ENCODE measurements around the gene UCN3. TPM values are rescaled to one million over a fixed set of nuclear protein-coding genes. Genes with fewer than 3 reads are reported as not detected.
A peak's percentile ranks its signal among the peaks of the same experiment; 100 is the strongest.

The UCN3 gene
- total RNA-seq = not detected in 2 replicates
- polyA plus RNA-seq = not detected in 2 replicates

- WGBS (ENCODE audit: low lambda C conversion rate, missing lambda C conversion rate) = 75% methylated on average over 20 of the region's 21 CpGs
- no peaks in the 10 kb centered on the region for H3K36me3 ChIP-seq (replicated peaks; ENCODE audit: insufficient read depth, low read depth)
- H3K4me2 ChIP-seq = peak within 1 kb of the TSS; percentile 61
- no peaks in the 10 kb centered on the region for H3K9me2 ChIP-seq (replicated peaks; ENCODE audit: insufficient read depth)
- H3K27ac ChIP-seq = no peak within 1 kb of the TSS
- no peak within 1 kb of the TSS for H2AFZ ChIP-seq
- H4K20me1 ChIP-seq (ENCODE audit: insufficient read depth, poor library complexity, severe bottlenecking) = no peaks in the 10 kb centered on the region
- H3K79me2 ChIP-seq = no peaks in the 10 kb centered on the region
- no peak within 1 kb of the TSS for H3K4me3 ChIP-seq
- no peaks in the 10 kb centered on the region for H3K4me1 ChIP-seq (ENCODE audit: insufficient read depth)
- H3K27me3 ChIP-seq = no peaks in the 10 kb centered on the region
- no peaks in the 10 kb centered on the region for H3K9me3 ChIP-seq (ENCODE audit: low read depth)
- TF ChIP-seq CTCF (IDR thresholded peaks at IDR 0.05; ENCODE audit: poor library complexity) (no peak), EZH2 (IDR thresholded peaks at IDR 0.05; ENCODE audit: borderline replicate concordance) (no peak), EZH2phosphoT487 (IDR thresholded peaks at IDR 0.05; ENCODE audit: low read depth, severe bottlenecking, unreplicated experiment) (no peak)
- DNase-seq (ENCODE audit: low spot score) = no peak
Observed at GRCh38 chr10:5364890-5365338, at the start of gene UCN3. Gene UCN3, plus strand, starts transcription at chr10:5364966. Its CDS starts 8,755 bp downstream, at chr10:5373721.

- H3K27me3 ChIP-seq = no peaks in the 10 kb centered on the region
Observed at GRCh38 chr10:5317547-5318107, 47.1 kb upstream of the UCN3 start.

DNA sequence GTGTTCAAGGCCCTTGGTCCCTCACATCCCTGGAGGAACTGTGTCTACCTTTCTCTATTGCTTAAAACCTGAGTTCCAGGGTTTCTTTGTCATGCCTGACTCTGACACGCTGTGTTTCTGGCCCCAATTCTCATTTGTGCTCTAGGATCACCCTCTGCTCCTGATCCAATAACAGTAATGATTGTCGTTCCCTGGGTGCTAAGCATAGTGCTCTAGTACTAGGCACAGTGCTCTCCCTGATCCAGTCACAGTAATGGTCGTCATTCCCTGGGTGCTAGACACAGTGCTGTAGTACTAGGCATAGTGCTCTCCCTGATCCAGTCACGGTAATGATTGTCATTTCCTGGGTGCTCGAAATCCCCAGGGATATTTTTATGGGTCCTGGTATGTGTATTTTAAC, 46.6 kb upstream of the UCN3 start:
- 91% methylated on average over 5 of the region's 5 CpGs for WGBS (ENCODE audit: low lambda C conversion rate, missing lambda C conversion rate)
- H3K4me1 ChIP-seq (ENCODE audit: insufficient read depth) = no peaks in the 10 kb centered on the region

More at GRCh38 chr10:5317547-5318107, 47.1 kb upstream of the UCN3 start:
- no peaks in the 10 kb centered on the region for H3K9me3 ChIP-seq (ENCODE audit: low read depth)
- TF ChIP-seq CTCF (IDR thresholded peaks at IDR 0.05; ENCODE audit: poor library complexity) (no peak), EZH2phosphoT487 (IDR thresholded peaks at IDR 0.05; ENCODE audit: low read depth, severe bottlenecking, unreplicated experiment) (no peak), EZH2 (IDR thresholded peaks at IDR 0.05; ENCODE audit: borderline replicate concordance) (no peak)
- no peaks in the 10 kb centered on the region for H3K4me1 ChIP-seq (ENCODE audit: insufficient read depth)
- H3K4me2 ChIP-seq = no peak overlapping the region
- no peak overlapping the region for H3K27ac ChIP-seq
- no peak for DNase-seq (ENCODE audit: low spot score)
- H3K9me2 ChIP-seq (replicated peaks; ENCODE audit: insufficient read depth) = no peaks in the 10 kb centered on the region
- H4K20me1 ChIP-seq (ENCODE audit: insufficient read depth, poor library complexity, severe bottlenecking) = no peaks in the 10 kb centered on the region
- H3K36me3 ChIP-seq (replicated peaks; ENCODE audit: insufficient read depth, low read depth) = no peaks in the 10 kb centered on the region
- H2AFZ ChIP-seq = no peak overlapping the region
- H3K79me2 ChIP-seq = no peaks in the 10 kb centered on the region
- 81% methylated on average over 10 of the region's 10 CpGs for WGBS (ENCODE audit: low lambda C conversion rate, missing lambda C conversion rate)
- no peak overlapping the region for H3K4me3 ChIP-seq

More for the DNA sequence above, 46.6 kb upstream of the UCN3 start:
- Histone ChIP-seq H2AFZ (no peak overlapping the region), H3K36me3 (replicated peaks; ENCODE audit: insufficient read depth, low read depth) (no peaks in the 10 kb centered on the region), H4K20me1 (ENCODE audit: insufficient read depth, poor library complexity, severe bottlenecking) (no peaks in the 10 kb centered on the region), H3K9me3 (ENCODE audit: low read depth) (no peaks in the 10 kb centered on the region), H3K27me3 (no peaks in the 10 kb centered on the region), H3K27ac (no peak overlapping the region), H3K4me3 (no peak overlapping the region), H3K9me2 (replicated peaks; ENCODE audit: insufficient read depth) (no peaks in the 10 kb centered on the region), H3K79me2 (no peaks in the 10 kb centered on the region), H3K4me2 (no peak overlapping the region)
- TF ChIP-seq EZH2phosphoT487 (IDR thresholded peaks at IDR 0.05; ENCODE audit: low read depth, severe bottlenecking, unreplicated experiment) (no peak), CTCF (IDR thresholded peaks at IDR 0.05; ENCODE audit: poor library complexity) (no peak), EZH2 (IDR thresholded peaks at IDR 0.05; ENCODE audit: borderline replicate concordance) (no peak)
- DNase-seq (ENCODE audit: low spot score) = no peak
